Hepatocyte (in vitro differentiated cells): ENCODE measurements around the gene AGAP1. TPM values are rescaled to one million over a fixed set of nuclear protein-coding genes. Genes with fewer than 3 reads are reported as not detected.
A peak's percentile ranks its signal among the peaks of the same experiment; 100 is the strongest.

ENCODE experiments used
- DNase-seq: peaks from one replicate; pipeline ENCODE4 v3.0.0-alpha.2; 2016; ENCODE audit warnings: low spot score
- H2AFZ ChIP-seq: fragments of 200-600 bp; sonication (generic); 2 replicates; pipeline ENCODE4 v1.6.0; 2016; ENCODE audit warnings: antibody characterized with exemption, mild to moderate bottlenecking
- H3K27ac ChIP-seq: fragments of 200-600 bp; sonication (generic); 2 replicates; pipeline ENCODE4 v1.5.1; 2016; ENCODE audit warnings: mild to moderate bottlenecking
- H3K27me3 ChIP-seq: fragments of 200-600 bp; sonication (generic); 2 replicates; pipeline ENCODE4 v1.6.1; 2016
- H3K36me3 ChIP-seq: fragments of 200-600 bp; sonication (generic); replicated peaks from 2 replicates; pipeline ENCODE4 v1.5.1; 2016; ENCODE audit warnings: low read depth; ENCODE audit not compliant: insufficient read depth
- H3K4me1 ChIP-seq: fragments of 200-600 bp; sonication (generic); 2 replicates; pipeline ENCODE4 v1.5.1; 2016; ENCODE audit warnings: mild to moderate bottlenecking, moderate library complexity; ENCODE audit not compliant: insufficient read depth
- H3K4me2 ChIP-seq: fragments of 200-600 bp; sonication (generic); 2 replicates; pipeline ENCODE4 v1.6.0; 2016
- H3K4me3 ChIP-seq: fragments of 200-600 bp; sonication (generic); 2 replicates; pipeline ENCODE4 v1.5.1; 2016; ENCODE audit warnings: mild to moderate bottlenecking
- H3K79me2 ChIP-seq: fragments of 200-600 bp; sonication (generic); 2 replicates; pipeline ENCODE4 v1.6.0; 2017; ENCODE audit warnings: mild to moderate bottlenecking
- H3K9me2 ChIP-seq: fragments of 200-600 bp; sonication (generic); replicated peaks from 2 replicates; pipeline ENCODE4 v1.6.0; 2017; ENCODE audit warnings: mild to moderate bottlenecking; ENCODE audit not compliant: insufficient read depth
- H3K9me3 ChIP-seq: fragments of 200-600 bp; sonication (generic); 2 replicates; pipeline ENCODE4 v1.5.1; 2016; ENCODE audit warnings: low read depth, mild to moderate bottlenecking
- H4K20me1 ChIP-seq: fragments of 200-600 bp; sonication (generic); 2 replicates; pipeline ENCODE4 v1.6.0; 2016; ENCODE audit warnings: mild to moderate bottlenecking; ENCODE audit not compliant: insufficient read depth, poor library complexity, severe bottlenecking
- CTCF ChIP-seq: fragments of 200-600 bp; sonication (generic); IDR thresholded peaks from 2 replicates; pipeline ENCODE4 v1.5.1; 2016; ENCODE audit warnings: antibody characterized with exemption, mild to moderate bottlenecking; ENCODE audit not compliant: poor library complexity
- EZH2 ChIP-seq: fragments of 200-600 bp; sonication (generic); IDR thresholded peaks from 2 replicates; pipeline ENCODE4 v1.6.1; 2016; ENCODE audit warnings: antibody characterized with exemption, mild to moderate bottlenecking, borderline replicate concordance
- EZH2phosphoT487 ChIP-seq: fragments of 200-600 bp; sonication (generic); IDR thresholded peaks from one replicate; pipeline ENCODE4 v1.6.1; 2018; ENCODE audit warnings: antibody characterized with exemption, mild to moderate bottlenecking, low read depth, moderate library complexity; ENCODE audit not compliant: unreplicated experiment, severe bottlenecking
- WGBS: methylation state at CpG from one replicate; pipeline ENCODE4 v1.1.6; 2016; ENCODE audit warnings: low lambda C conversion rate; ENCODE audit errors: missing lambda C conversion rate; 5-methylcytosine and 5-hydroxymethylcytosine counted together
- polyA plus RNA-seq: library from polyadenylated mRNA; unstranded; fragments of >200 nt; fragmentation: Nextera tagmentation; extraction: Ambion mirVana; gene quantifications from 2 replicates; pipeline ENCODE4 v1.2.1, GENCODE V29; 2016
- total RNA-seq: library from RNA; depleted of rRNA; stranded (reverse); fragments of >200 nt; gene quantifications from 2 replicates; pipeline ENCODE4 v1.2.3, GENCODE V29; 2014

The AGAP1 gene
- total and polyA plus RNA-seq, 2 experiments from 2014 or later: 12.1 to 20.0 TPM

- TF ChIP-seq CTCF (no peak), EZH2phosphoT487 (no peak), EZH2 (no peak)
- no peaks in the 10 kb centered on the region for H3K9me3 ChIP-seq
- DNase-seq: no peak
- peaks cover 73% of the 10 kb centered on the region for H3K79me2 ChIP-seq
- no peaks in the 10 kb centered on the region for H3K36me3 ChIP-seq
- no peaks in the 10 kb centered on the region for H3K27me3 ChIP-seq
- H3K9me2 ChIP-seq: no peaks in the 10 kb centered on the region
- H3K4me1 ChIP-seq: peaks cover 10% of the 10 kb centered on the region
- H2AFZ ChIP-seq: no peak overlapping the region
- H3K4me3 ChIP-seq: no peak overlapping the region
- WGBS: 92% methylated on average over 14 of the region's 14 CpGs
- H3K27ac ChIP-seq: peak overlapping the region; percentile 76
- peaks cover 5% of the 10 kb centered on the region for H4K20me1 ChIP-seq
- H3K4me2 ChIP-seq: no peak overlapping the region
Measured at GRCh38 chr2:235690809-235691450, 197.1 kb downstream of the AGAP1 start.

GRCh38 chr2:235692076-235692475 is 198.2 kb downstream of the AGAP1 start:
- peaks cover 4% of the 10 kb centered on the region for H4K20me1 ChIP-seq
- peaks cover 75% of the 10 kb centered on the region for H3K79me2 ChIP-seq
- 97% methylated on average over 10 of the region's 10 CpGs for WGBS

GRCh38 chr2:235692671-235693171 is 198.9 kb downstream of the AGAP1 start:
- H3K27ac ChIP-seq: no peak overlapping the region
- TF ChIP-seq EZH2: no peak
- TF ChIP-seq EZH2phosphoT487: no peak
- TF ChIP-seq CTCF: no peak
- no peaks in the 10 kb centered on the region for H3K36me3 ChIP-seq
- H2AFZ ChIP-seq: no peak overlapping the region
- H3K4me2 ChIP-seq: no peak overlapping the region
- no peak for DNase-seq
- peaks cover 76% of the 10 kb centered on the region for H3K79me2 ChIP-seq
- no peaks in the 10 kb centered on the region for H3K9me2 ChIP-seq
- WGBS: 91% methylated on average over 15 of the region's 15 CpGs
- H3K9me3 ChIP-seq: no peaks in the 10 kb centered on the region
- H4K20me1 ChIP-seq: peaks cover 4% of the 10 kb centered on the region
- H3K4me1 ChIP-seq: peaks cover 10% of the 10 kb centered on the region
- H3K27me3 ChIP-seq: no peaks in the 10 kb centered on the region
- H3K4me3 ChIP-seq: no peak overlapping the region

More at GRCh38 chr2:235692076-235692475, 198.2 kb downstream of the AGAP1 start:
- Histone ChIP-seq H3K4me2 (no peak overlapping the region), H3K4me1 (peaks cover 10% of the 10 kb centered on the region), H3K9me3 (no peaks in the 10 kb centered on the region), H3K4me3 (no peak overlapping the region), H3K36me3 (no peaks in the 10 kb centered on the region), H3K27ac (no peak overlapping the region), H2AFZ (no peak overlapping the region), H3K9me2 (no peaks in the 10 kb centered on the region), H3K27me3 (no peaks in the 10 kb centered on the region)
- DNase-seq: no peak
- TF ChIP-seq CTCF (no peak), EZH2phosphoT487 (no peak), EZH2 (no peak)
